Type B pancreatic cell (in vitro differentiated cells): ENCODE measurements around the gene ROS1. TPM values are rescaled to one million over a fixed set of nuclear protein-coding genes. Genes with fewer than 3 reads are reported as not detected.

ENCODE experiments used
- DNase-seq: peaks from one replicate; pipeline ENCODE4 v3.0.0; 2021; ENCODE audit warnings: mixed read lengths; ENCODE audit not compliant: unreplicated experiment; ENCODE audit errors: extremely low spot score
- H3K27ac Mint-ChIP-seq: 2 replicates; pipeline ENCODE4 v1.8.0; 2021; ENCODE audit warnings: mild to moderate bottlenecking, mixed read lengths
- H3K27me3 Mint-ChIP-seq: 2 replicates; pipeline ENCODE4 v1.8.0; 2021; ENCODE audit warnings: mixed read lengths
- H3K36me3 Mint-ChIP-seq: 2 replicates; pipeline ENCODE4 v1.8.0; 2021; ENCODE audit warnings: mixed read lengths
- H3K4me1 Mint-ChIP-seq: one replicate; pipeline ENCODE4 v1.8.0; 2021; ENCODE audit warnings: mixed read lengths; ENCODE audit not compliant: unreplicated experiment
- H3K4me3 Mint-ChIP-seq: 2 replicates; pipeline ENCODE4 v1.8.0; 2021; ENCODE audit warnings: mild to moderate bottlenecking, mixed read lengths
- H3K9me3 Mint-ChIP-seq: 2 replicates; pipeline ENCODE4 v1.8.0; 2021; ENCODE audit warnings: mixed read lengths
- total RNA-seq: library from RNA; stranded (reverse); gene quantifications from 2 replicates; pipeline ENCODE4 v1.2.1, GENCODE V29; 2021; ENCODE audit warnings: low replicate concordance
- TF ChIP-seq, protein P1 (sequence below): fragments of 200-600 bp; sonication (generic); conservative IDR thresholded peaks from 2 replicates; pipeline ENCODE4 v1.5.0; 2021; ENCODE audit warnings: antibody characterized with exemption, mild to moderate bottlenecking

Gene ROS1
- total RNA-seq, 1 donor from 2014 or later = 0.19 TPM

DNA sequence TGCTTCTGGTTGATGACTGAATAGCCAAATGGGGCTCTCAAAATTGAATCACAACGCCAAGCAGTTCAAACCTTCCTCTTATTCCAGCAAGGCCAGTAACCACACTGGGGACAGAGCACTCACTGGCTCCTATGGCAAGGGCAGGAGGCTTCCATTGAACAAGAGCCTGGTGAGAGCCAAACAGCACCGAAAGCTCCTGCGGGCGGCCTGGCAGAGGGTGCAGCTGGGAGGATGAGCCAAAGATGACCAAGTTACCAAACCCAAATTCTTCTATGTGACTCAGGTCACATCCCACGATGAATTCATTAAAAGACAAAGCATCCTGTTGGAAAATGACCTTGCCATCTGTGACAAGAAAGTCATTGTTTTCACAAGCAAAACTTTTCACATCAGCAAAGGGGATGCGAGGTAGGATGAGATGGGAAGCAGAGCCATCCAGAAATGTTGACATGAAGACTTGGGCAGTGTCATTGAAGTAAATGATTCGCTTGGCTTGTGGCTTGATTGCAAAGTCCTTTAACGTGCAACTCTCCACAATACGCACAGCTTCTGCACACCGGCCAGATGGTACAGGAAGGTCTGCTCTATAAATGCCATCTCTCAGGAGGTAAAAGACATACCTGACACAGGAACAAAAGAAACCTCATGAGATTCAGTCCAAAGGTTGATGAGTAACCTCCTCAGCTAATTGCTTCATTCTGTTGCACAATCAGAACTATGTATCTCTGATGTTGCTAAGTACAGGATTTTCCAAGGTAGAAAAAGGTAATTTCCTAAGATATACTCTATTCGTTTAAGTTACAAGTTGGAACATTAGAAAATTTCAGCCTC, 36.3 kb downstream of the ROS1 start:
- Mint-ChIP-seq H3K36me3 (no peaks in the 10 kb centered on the region), H3K27ac (no peak overlapping the region), H3K4me3 (no peak overlapping the region), H3K4me1 (no peaks in the 10 kb centered on the region), H3K27me3 (peaks cover 3% of the 10 kb centered on the region), H3K9me3 (no peaks in the 10 kb centered on the region)
- no peak for DNase-seq
- TF ChIP-seq, protein P1, sequence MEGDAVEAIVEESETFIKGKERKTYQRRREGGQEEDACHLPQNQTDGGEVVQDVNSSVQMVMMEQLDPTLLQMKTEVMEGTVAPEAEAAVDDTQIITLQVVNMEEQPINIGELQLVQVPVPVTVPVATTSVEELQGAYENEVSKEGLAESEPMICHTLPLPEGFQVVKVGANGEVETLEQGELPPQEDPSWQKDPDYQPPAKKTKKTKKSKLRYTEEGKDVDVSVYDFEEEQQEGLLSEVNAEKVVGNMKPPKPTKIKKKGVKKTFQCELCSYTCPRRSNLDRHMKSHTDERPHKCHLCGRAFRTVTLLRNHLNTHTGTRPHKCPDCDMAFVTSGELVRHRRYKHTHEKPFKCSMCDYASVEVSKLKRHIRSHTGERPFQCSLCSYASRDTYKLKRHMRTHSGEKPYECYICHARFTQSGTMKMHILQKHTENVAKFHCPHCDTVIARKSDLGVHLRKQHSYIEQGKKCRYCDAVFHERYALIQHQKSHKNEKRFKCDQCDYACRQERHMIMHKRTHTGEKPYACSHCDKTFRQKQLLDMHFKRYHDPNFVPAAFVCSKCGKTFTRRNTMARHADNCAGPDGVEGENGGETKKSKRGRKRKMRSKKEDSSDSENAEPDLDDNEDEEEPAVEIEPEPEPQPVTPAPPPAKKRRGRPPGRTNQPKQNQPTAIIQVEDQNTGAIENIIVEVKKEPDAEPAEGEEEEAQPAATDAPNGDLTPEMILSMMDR = no peak

DNA sequence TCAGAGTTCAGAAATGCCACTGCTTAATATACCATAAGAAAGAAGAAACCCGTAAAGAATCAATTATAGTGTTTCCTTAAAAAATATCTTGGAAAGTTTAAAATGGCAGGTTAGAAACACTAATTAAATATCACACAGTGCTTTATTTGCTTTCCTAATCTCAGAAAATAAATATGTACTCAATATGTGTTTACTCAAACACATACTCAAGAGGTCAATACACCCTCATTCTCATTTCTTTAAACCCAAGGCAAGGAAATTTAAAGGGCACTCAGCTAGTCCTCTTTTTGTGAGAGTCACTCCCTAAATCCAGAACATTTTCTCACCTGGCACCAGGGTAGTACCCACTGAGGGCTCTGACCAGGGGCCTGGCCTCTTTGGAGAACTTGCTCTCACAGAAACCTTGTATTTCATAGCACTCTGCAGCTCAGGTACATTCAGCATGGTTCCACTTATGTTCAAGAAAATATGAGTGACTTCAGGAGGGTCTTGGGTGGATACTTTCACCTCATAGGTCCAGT, 38.2 kb downstream of the ROS1 start:
- Mint-ChIP-seq H3K4me3 (no peak overlapping the region), H3K27me3 (peaks cover 3% of the 10 kb centered on the region), H3K36me3 (no peaks in the 10 kb centered on the region), H3K9me3 (no peaks in the 10 kb centered on the region), H3K27ac (no peak overlapping the region), H3K4me1 (no peaks in the 10 kb centered on the region)
- no peak for DNase-seq
- TF ChIP-seq, protein P1 = no peak

DNA sequence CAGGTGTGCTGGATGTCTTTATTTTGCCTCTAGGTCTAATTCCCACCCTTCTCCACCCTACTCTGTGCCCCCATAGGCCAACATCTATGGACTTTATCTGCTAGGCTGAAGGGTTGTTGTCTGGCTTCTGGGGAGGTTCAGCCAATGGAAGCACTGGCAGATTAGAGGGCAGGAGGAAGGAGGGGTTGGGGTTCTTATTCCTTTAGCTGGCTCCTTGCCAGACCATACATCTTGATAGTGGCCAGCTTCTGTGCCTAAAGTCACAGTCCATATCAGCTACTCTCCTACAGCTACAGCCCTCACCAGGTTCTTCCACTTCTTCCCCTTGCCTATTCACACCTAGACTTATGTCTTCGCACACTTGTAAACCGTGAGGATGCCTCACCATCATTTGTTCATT, 41.1 kb downstream of the ROS1 start:
- TF ChIP-seq, protein P1 = no peak
- no peak overlapping the region for H3K4me3 Mint-ChIP-seq
- no peaks in the 10 kb centered on the region for H3K36me3 Mint-ChIP-seq
- H3K27ac Mint-ChIP-seq = no peak overlapping the region
- no peaks in the 10 kb centered on the region for H3K27me3 Mint-ChIP-seq
- H3K9me3 Mint-ChIP-seq = no peaks in the 10 kb centered on the region
- no peaks in the 10 kb centered on the region for H3K4me1 Mint-ChIP-seq
- DNase-seq = no peak

DNA sequence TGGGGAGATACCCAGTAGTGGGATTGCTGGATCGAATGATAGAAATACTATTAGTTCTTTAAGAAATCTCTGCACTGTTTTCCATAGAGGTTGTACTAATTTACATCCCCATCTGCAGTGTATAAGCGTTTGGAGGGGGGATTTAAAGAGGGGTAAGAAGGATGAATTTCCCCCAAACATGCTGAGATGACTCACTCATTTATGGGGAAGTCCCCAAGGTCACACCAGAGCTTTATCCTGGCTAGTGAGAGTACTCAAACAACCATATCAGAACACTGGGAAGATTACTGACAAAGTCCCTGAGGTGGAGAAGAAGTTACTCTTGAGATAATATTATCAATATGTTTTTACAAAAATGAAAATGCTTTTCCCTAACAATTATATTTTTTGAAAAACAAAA, 44.0 kb downstream of the ROS1 start:
- H3K27ac Mint-ChIP-seq = no peak overlapping the region
- H3K36me3 Mint-ChIP-seq = no peaks in the 10 kb centered on the region
- H3K27me3 Mint-ChIP-seq = no peaks in the 10 kb centered on the region

DNA sequence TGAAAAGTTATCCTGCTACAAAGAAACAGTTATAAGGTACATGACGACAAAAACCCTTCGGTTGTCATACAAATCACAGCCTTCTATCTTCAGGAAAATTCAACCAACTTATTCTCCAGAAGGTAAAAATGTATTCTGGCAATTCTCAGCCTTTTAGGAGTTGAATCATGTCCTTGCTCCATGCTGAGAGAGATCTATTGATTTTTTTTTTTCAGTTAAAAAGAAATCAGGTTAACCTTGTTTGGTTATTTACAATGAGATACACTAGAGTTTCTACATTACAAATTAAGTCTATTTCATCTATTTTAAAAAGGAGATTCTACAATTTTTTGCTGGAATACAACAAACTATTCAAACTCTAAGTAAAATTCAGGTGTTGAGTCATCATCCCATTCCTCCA, 45.4 kb downstream of the ROS1 start:
- H3K4me3 Mint-ChIP-seq = no peak overlapping the region
- no peaks in the 10 kb centered on the region for H3K27me3 Mint-ChIP-seq
- H3K36me3 Mint-ChIP-seq = no peaks in the 10 kb centered on the region
- no peaks in the 10 kb centered on the region for H3K4me1 Mint-ChIP-seq
- H3K27ac Mint-ChIP-seq = no peak overlapping the region
- no peak for DNase-seq
- no peaks in the 10 kb centered on the region for H3K9me3 Mint-ChIP-seq
- TF ChIP-seq, protein P1 = no peak

More for the DNA sequence above, 44.0 kb downstream of the ROS1 start:
- TF ChIP-seq, protein P1 = no peak
- Mint-ChIP-seq H3K9me3 (no peaks in the 10 kb centered on the region), H3K4me3 (no peak overlapping the region), H3K4me1 (no peaks in the 10 kb centered on the region)
- DNase-seq = no peak
